GM18909 (cell line): Measurements from ENCODE around the gene MSRB2.

Experiments
- ATAC-seq: cut with Tn5 transposase; IDR thresholded peaks from one replicate; pipeline ENCODE4 v1.9.1; 2021; ENCODE audit warnings: mild to moderate bottlenecking; ENCODE audit not compliant: unreplicated experiment, poor library complexity

MSRB2 gene

GRCh38 chr10:23157239-23157681, 61.9 kb downstream of the MSRB2 start:
- ATAC-seq, result peak; percentile 57

DNA sequence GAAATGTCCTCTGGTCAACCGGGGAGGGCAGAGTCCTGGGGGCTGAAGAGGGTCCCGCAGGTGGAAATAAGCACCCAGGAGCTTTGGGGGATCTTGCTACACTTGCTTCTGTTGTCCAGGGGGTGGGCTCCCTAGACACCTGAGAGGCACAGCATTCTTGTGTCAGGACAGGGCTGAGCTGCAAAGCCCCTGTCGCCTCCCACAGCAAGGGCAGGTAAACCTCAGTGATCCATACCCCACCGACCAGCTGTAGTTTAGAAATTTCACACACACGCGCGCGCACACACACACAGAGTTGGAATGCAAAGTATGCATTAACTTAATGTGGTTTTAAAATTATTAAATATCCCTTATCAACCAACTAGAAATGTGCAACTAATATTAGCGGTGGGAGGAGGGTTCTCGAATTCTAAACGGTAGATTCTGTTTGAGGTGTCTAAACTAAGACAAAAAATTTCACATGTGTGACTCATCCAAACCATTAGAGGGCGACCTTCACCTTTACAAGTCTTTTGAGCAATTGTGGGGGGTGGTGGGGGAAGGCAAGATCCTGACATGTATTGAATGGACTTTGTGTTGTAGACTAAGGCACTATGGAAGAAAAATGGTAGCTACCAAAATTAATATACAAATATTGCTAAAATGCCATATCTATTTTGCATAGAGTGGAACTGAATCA, 62.5 kb downstream of the MSRB2 start:
- ATAC-seq, result peak; percentile 72

- peak; percentile 70 for ATAC-seq
These were observed 63.0 kb downstream of the MSRB2 start for GRCh38 chr10:23158370-23158769.

GRCh38 chr10:23171232-23171876, 76.0 kb downstream of the MSRB2 start:
- ATAC-seq, result no peak
